ENCODE measurements around the gene RFX2. TPM values are rescaled to one million over a fixed set of nuclear protein-coding genes. Genes with fewer than 3 reads are reported as not detected.

The RFX2 gene
- total and polyA plus RNA-seq, 8 donors, result 1.8 to 14.0 (median 3.4) TPM

GRCh38 chr19:6020166-6020882, 90.0 kb downstream of the RFX2 start:
- H3K36me3 ChIP-seq, result no peaks in the 10 kb centered on the region
- peak in 4 of 6 donors; percentile 35 to 64 (median 50) for DNase-seq
- no peaks in the 10 kb centered on the region for H3K27me3 ChIP-seq
- H3K4me3 ChIP-seq, result no peak overlapping the region
- no peak for TF ChIP-seq CTCF (IDR thresholded peaks at IDR 0.05)
- intact Hi-C loops (cut with DNase I), result loop anchor here in 2 of 3 donors (5.0 to 10.0 kb wide), 2 partner anchors 33 to 246 kb away; no protein-coding TSS in a partner anchor
- WGBS, 2 donors, result 50 to 52% methylated on average over 20 of the region's 20 CpGs
- H3K27ac ChIP-seq, result peak overlapping the region in 2 of 4 donors; percentile 17 to 22
- peak; percentile 55 to 73 (median 70) for ATAC-seq
- FAIRE-seq, result no peak
- peaks cover 0 to 12% (median 5%) of the 10 kb centered on the region in 3 donors for H3K4me1 ChIP-seq
- H3K9me3 ChIP-seq, result no peaks in the 10 kb centered on the region

GRCh38 chr19:6018786-6019185, 91.5 kb downstream of the RFX2 start:
- Histone ChIP-seq H3K9me3 (no peaks in the 10 kb centered on the region), H3K4me1 (peaks cover 0 to 12% (median 5%) of the 10 kb centered on the region in 3 donors), H3K27me3 (no peaks in the 10 kb centered on the region), H3K4me3 (no peak overlapping the region), H3K36me3 (no peaks in the 10 kb centered on the region), H3K27ac (no peak overlapping the region)
- TF ChIP-seq CTCF (IDR thresholded peaks at IDR 0.05), result no peak
- intact Hi-C loops (cut with DNase I), result no loop called here
- FAIRE-seq, result no peak
- 82 to 92% methylated on average over 10 of the region's 10 CpGs for WGBS, 2 donors
- peak in 1 of 6 donors; percentile 32 for DNase-seq
- ATAC-seq, result no peak

- no peak for TF ChIP-seq CTCF (IDR thresholded peaks at IDR 0.05)
- H3K36me3 ChIP-seq, result no peaks in the 10 kb centered on the region
- H3K27ac ChIP-seq, result no peak overlapping the region
- FAIRE-seq, result no peak
- H3K4me1 ChIP-seq, result peaks cover 0 to 12% (median 5%) of the 10 kb centered on the region in 3 donors
- intact Hi-C loops (cut with DNase I), result no loop called here
- H3K27me3 ChIP-seq, result no peaks in the 10 kb centered on the region
- no peak overlapping the region for H3K4me3 ChIP-seq
- WGBS, 2 donors, result 91 to 93% methylated on average over 11 of the region's 11 CpGs
- DNase-seq, result peak in 1 of 6 donors; percentile 30
- no peaks in the 10 kb centered on the region for H3K9me3 ChIP-seq
- no peak for ATAC-seq
Measured at GRCh38 chr19:6017576-6017975, 92.7 kb downstream of the RFX2 start.

- Histone ChIP-seq H3K27ac (no peak overlapping the region), H3K36me3 (no peaks in the 10 kb centered on the region), H3K4me3 (no peak overlapping the region), H3K27me3 (no peaks in the 10 kb centered on the region), H3K9me3 (no peaks in the 10 kb centered on the region), H3K4me1 (peaks cover 0 to 5% (median 4%) of the 10 kb centered on the region in 3 donors)
- 89 to 91% methylated on average over 26 of the region's 26 CpGs for WGBS, 2 donors
- DNase-seq, result peak in 2 of 6 donors; percentile 11 to 28
- no peak for FAIRE-seq
- TF ChIP-seq CTCF (IDR thresholded peaks at IDR 0.05), result no peak
- intact Hi-C loops (cut with DNase I), result no loop called here
- ATAC-seq, result no peak
Measured at GRCh38 chr19:6015841-6016545, 94.3 kb downstream of the RFX2 start.

Measured in pancreas (tissue), 10 donors.